Measurements from ENCODE around the gene TMEM181. TPM values are rescaled to one million over a fixed set of nuclear protein-coding genes. Genes with fewer than 3 reads are reported as not detected.

The TMEM181 gene
- polyA plus RNA-seq, 2 of the 4 experiments (the other 2 are of a cell fraction): 11.6 to 21.1 TPM

DNA sequence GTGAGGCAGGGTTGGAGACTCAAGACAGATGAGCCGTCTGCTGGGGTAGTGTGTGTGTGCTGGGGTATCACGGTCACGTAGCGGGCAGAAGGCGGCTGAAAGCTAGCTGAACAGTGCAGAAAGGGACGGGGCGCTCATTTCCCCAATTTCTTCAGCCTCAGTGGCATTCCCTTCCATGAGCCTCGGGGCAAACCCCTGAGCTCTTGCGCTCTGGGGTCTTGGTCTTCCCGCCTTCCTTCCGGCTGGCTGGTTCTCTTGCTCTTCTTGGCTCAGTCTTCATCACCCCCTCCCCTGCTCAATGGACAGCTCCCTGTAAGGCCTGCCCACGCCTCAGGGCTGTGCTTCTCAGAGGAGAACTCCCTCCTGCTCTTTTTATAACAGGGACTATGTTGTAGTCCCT lies 15.5 kb upstream of the TMEM181 start:
- TF ChIP-seq JUNB (IDR thresholded peaks at IDR 0.05) (no peak), FOSB (CRISPR knock-in tag; IDR thresholded peaks at IDR 0.05) (no peak), TP53 (CRISPR knock-in tag; IDR thresholded peaks at IDR 0.05) (no peak), RFX5 (IDR thresholded peaks at IDR 0.05) (no peak), RNF2 (IDR thresholded peaks at IDR 0.05; ENCODE audit: borderline replicate concordance, low read depth) (no peak), CBX8 (IDR thresholded peaks at IDR 0.05) (no peak), RCOR1 (IDR thresholded peaks at IDR 0.05; ENCODE audit: low read depth, low read length) (no peak)
- TF ChIP-seq, protein P1, sequence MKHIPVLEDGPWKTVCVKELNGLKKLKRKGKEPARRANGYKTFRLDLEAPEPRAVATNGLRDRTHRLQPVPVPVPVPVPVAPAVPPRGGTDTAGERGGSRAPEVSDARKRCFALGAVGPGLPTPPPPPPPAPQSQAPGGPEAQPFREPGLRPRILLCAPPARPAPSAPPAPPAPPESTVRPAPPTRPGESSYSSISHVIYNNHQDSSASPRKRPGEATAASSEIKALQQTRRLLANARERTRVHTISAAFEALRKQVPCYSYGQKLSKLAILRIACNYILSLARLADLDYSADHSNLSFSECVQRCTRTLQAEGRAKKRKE (CRISPR knock-in tag; IDR thresholded peaks at IDR 0.05; ENCODE audit: low read depth): no peak
- TF ChIP-seq, protein P2, sequence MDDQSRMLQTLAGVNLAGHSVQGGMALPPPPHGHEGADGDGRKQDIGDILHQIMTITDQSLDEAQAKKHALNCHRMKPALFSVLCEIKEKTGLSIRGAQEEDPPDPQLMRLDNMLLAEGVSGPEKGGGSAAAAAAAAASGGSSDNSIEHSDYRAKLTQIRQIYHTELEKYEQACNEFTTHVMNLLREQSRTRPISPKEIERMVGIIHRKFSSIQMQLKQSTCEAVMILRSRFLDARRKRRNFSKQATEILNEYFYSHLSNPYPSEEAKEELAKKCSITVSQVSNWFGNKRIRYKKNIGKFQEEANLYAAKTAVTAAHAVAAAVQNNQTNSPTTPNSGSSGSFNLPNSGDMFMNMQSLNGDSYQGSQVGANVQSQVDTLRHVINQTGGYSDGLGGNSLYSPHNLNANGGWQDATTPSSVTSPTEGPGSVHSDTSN (IDR thresholded peaks at IDR 0.05): no peak
- no peak for DNase-seq (ENCODE audit: low read depth in 1 of 2, low spot score in 1 of 2)
- no peaks in the 10 kb centered on the region for H3K9me3 ChIP-seq
- CTCF ChIA-PET: no interaction called here
- H3K27ac ChIP-seq: no peak overlapping the region
- ATAC-seq: no peak; a peak in 1 of 6 replicates
- no peak overlapping the region for H3K4me3 ChIP-seq
- H3K4me2 ChIP-seq: no peak overlapping the region
- POLR2A ChIA-PET: no interaction called here
- WGBS (ENCODE audit: missing lambda C conversion rate): 78% methylated on average over 12 of the region's 12 CpGs
- FAIRE-seq: no peak
- no peaks in the 10 kb centered on the region for H3K4me1 ChIP-seq

DNA sequence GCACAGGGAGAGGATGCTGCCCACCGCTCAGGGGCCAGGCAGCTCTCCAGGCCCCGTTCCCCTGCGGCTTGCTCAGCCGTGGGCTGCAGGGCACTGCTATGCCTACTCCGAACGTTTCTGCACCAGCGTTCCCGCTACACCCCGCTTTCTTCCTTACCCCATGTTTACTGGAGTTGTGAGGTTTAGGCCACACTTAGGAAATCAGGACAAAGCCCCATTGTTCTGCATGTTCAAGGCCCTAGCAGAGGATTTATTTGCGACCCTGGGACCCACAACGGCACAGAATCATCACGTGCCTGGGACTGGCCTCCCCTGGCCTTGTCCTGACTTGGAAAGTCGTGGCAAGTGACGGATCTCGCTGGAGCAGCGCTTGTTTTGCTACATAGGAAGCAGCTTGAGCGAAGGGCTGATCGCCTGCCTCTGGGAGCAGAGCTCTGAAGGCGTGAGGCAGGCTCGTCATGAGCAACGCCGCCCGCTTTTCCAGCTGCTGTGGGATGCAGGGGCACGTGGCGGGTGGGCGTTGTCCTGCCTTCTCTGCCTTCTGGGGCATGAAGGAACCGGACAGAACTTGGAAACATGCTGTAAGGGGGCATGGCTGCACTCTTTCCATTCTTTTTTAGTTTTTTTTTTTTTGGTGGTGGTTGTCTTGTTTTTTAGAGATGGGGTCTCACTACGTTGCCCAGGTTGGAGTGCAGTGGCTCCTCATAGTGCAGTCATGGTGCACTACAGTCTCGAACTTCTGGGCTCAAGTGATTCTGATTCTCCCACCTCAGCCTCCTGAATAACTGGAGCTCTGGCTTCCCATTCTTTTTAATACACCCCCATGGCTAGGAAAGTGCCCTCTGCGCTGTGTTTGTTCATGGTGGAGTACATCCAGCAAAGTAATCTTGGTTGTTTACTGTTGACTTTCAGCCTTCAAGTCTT lies 14.6 kb upstream of the TMEM181 start:
- Histone ChIP-seq H3K4me2 (no peak overlapping the region), H3K4me1 (no peaks in the 10 kb centered on the region), H3K9me3 (no peaks in the 10 kb centered on the region), H3K4me3 (no peak overlapping the region), H3K27ac (no peak overlapping the region)
- DNase-seq (ENCODE audit: low read depth in 1 of 2, low spot score in 1 of 2) (no peak), ATAC-seq (no peak), FAIRE-seq (no peak)
- ChIA-PET CTCF (interaction anchor here (1.0 kb wide), 1 partner anchor 332 kb away, joined by 3 read pairs; no protein-coding TSS in a partner anchor), POLR2A (interaction anchor here (0.6 kb wide), 1 partner anchor 16 kb away, joined by 3 read pairs; no protein-coding TSS in a partner anchor)
- WGBS (ENCODE audit: missing lambda C conversion rate): 51% methylated on average over 16 of the region's 30 CpGs
- TF ChIP-seq ZNF302 (CRISPR knock-in tag; IDR thresholded peaks at IDR 0.05) (no peak), POLR2AphosphoS2 (conservative IDR thresholded peaks at IDR 0.05; ENCODE audit: low read length) (no peak), GATA3 (IDR thresholded peaks at IDR 0.05; ENCODE audit: borderline replicate concordance) (no peak), EHMT2 (IDR thresholded peaks at IDR 0.05; ENCODE audit: low read depth) (no peak), TFCP2L1 (CRISPR knock-in tag; IDR thresholded peaks at IDR 0.05) (no peak), KDM5A (IDR thresholded peaks at IDR 0.05) (no peak), CHD2 (IDR thresholded peaks at IDR 0.05; ENCODE audit: low read length, partially characterized antibody) (no peak), CBX8 (IDR thresholded peaks at IDR 0.05) (no peak), KDM1A (IDR thresholded peaks at IDR 0.05; ENCODE audit: low read depth) (no peak), NPAS2 (CRISPR knock-in tag; IDR thresholded peaks at IDR 0.05; ENCODE audit: borderline replicate concordance) (no peak), CEBPB (IDR thresholded peaks at IDR 0.05) (no peak), RAD21 (conservative IDR thresholded peaks at IDR 0.05 in 1 of 2, IDR thresholded peaks at IDR 0.05 in 1 of 2) (no peak), PHF8 (IDR thresholded peaks at IDR 0.05; ENCODE audit: borderline replicate concordance, low read depth) (no peak), RNF2 (IDR thresholded peaks at IDR 0.05; ENCODE audit: borderline replicate concordance, low read depth) (no peak), HOXB13 (CRISPR knock-in tag; IDR thresholded peaks at IDR 0.05; ENCODE audit: low read depth) (no peak), SMC3 (IDR thresholded peaks at IDR 0.05) (no peak)
- TF ChIP-seq, protein P3, sequence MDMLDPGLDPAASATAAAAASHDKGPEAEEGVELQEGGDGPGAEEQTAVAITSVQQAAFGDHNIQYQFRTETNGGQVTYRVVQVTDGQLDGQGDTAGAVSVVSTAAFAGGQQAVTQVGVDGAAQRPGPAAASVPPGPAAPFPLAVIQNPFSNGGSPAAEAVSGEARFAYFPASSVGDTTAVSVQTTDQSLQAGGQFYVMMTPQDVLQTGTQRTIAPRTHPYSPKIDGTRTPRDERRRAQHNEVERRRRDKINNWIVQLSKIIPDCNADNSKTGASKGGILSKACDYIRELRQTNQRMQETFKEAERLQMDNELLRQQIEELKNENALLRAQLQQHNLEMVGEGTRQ (IDR thresholded peaks at IDR 0.05): no peak
- TF ChIP-seq, protein P4, sequence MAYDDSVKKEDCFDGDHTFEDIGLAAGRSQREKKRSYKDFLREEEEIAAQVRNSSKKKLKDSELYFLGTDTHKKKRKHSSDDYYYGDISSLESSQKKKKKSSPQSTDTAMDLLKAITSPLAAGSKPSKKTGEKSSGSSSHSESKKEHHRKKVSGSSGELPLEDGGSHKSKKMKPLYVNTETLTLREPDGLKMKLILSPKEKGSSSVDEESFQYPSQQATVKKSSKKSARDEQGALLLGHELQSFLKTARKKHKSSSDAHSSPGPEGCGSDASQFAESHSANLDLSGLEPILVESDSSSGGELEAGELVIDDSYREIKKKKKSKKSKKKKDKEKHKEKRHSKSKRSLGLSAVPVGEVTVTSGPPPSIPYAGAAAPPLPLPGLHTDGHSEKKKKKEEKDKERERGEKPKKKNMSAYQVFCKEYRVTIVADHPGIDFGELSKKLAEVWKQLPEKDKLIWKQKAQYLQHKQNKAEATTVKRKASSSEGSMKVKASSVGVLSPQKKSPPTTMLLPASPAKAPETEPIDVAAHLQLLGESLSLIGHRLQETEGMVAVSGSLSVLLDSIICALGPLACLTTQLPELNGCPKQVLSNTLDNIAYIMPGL (CRISPR knock-in tag; IDR thresholded peaks at IDR 0.05; ENCODE audit: borderline replicate concordance): no peak
- TF ChIP-seq, protein P5, sequence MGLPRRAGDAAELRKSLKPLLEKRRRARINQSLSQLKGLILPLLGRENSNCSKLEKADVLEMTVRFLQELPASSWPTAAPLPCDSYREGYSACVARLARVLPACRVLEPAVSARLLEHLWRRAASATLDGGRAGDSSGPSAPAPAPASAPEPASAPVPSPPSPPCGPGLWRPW (IDR thresholded peaks at IDR 0.05): no peak
- TF ChIP-seq, protein P2 (IDR thresholded peaks at IDR 0.05): no peak
